Measurements from ENCODE around the gene LDLRAD3.

DNA sequence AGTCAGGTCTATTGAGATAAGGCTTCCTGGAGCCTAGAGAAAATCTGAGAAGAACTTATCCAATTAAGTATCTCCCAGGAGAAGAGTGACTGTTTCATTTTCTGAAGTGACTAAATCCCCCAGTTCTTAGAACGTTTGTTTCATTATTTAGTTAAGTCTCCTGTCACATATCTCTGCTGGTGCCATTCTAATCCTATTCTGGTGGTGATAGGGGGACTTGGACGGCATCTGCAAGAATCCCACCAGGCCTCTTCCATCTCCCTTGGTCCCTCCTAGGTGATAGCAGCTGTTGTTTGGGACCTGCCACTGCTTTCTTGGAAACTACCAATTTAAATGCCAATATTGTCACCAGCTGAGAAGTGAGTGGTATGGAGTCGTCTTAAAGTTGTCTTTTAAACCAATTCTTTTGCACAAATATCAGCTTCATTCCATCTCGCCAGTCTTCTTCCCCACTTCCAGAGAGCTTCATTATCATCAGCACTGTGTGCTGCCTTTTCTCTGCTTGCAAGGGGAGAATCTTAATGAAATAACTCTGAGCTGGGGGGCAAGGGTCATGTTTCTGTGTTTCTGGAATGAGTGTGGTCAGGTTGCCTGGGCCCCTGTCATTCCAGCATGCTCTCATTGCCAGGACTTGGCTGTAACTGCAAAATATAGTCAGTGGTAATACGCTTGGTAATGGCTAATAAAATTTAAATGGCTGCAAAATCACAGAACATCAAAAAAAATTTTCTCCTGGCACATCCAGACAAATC lies 104.8 kb downstream of the LDLRAD3 start:
- TF ChIP-seq, protein P1, sequence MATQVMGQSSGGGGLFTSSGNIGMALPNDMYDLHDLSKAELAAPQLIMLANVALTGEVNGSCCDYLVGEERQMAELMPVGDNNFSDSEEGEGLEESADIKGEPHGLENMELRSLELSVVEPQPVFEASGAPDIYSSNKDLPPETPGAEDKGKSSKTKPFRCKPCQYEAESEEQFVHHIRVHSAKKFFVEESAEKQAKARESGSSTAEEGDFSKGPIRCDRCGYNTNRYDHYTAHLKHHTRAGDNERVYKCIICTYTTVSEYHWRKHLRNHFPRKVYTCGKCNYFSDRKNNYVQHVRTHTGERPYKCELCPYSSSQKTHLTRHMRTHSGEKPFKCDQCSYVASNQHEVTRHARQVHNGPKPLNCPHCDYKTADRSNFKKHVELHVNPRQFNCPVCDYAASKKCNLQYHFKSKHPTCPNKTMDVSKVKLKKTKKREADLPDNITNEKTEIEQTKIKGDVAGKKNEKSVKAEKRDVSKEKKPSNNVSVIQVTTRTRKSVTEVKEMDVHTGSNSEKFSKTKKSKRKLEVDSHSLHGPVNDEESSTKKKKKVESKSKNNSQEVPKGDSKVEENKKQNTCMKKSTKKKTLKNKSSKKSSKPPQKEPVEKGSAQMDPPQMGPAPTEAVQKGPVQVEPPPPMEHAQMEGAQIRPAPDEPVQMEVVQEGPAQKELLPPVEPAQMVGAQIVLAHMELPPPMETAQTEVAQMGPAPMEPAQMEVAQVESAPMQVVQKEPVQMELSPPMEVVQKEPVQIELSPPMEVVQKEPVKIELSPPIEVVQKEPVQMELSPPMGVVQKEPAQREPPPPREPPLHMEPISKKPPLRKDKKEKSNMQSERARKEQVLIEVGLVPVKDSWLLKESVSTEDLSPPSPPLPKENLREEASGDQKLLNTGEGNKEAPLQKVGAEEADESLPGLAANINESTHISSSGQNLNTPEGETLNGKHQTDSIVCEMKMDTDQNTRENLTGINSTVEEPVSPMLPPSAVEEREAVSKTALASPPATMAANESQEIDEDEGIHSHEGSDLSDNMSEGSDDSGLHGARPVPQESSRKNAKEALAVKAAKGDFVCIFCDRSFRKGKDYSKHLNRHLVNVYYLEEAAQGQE (IDR thresholded peaks at IDR 0.05; ENCODE audit: low read depth): no peak
- TF ChIP-seq EP300 (IDR thresholded peaks at IDR 0.05; ENCODE audit: borderline replicate concordance) (no peak), RAD21 (IDR thresholded peaks at IDR 0.05; ENCODE audit: low read depth) (no peak), FOXM1 (IDR thresholded peaks at IDR 0.05; ENCODE audit: borderline replicate concordance, low read depth) (no peak), EGR1 (IDR thresholded peaks at IDR 0.05) (no peak)
